H9 (cell line): ENCODE data around the gene MOCOS. TPM values are rescaled to one million over a fixed set of nuclear protein-coding genes. Genes with fewer than 3 reads are reported as not detected.

Experiments used
- DNase-seq: peaks from one replicate; pipeline ENCODE4 v3.0.0-alpha.2; 2017
- H2AFZ ChIP-seq: one replicate; pipeline ENCODE4 v1.6.1; 2013; ENCODE audit warnings: mild to moderate bottlenecking, low read length, control low read depth, moderate library complexity
- H2AK5ac ChIP-seq: 2 replicates; pipeline ENCODE4 v1.6.1; 2013; ENCODE audit warnings: low read length, control low read depth, mixed read lengths; ENCODE audit not compliant: insufficient read length
- H2BK120ac ChIP-seq: one replicate; pipeline ENCODE4 v1.6.1; 2013; ENCODE audit warnings: low read depth, mild to moderate bottlenecking, low read length, control low read depth, inconsistent platforms; ENCODE audit not compliant: poor library complexity, severe bottlenecking
- H2BK12ac ChIP-seq: 2 replicates; pipeline ENCODE4 v1.6.1; 2013; ENCODE audit warnings: low read length, control low read depth, mixed read lengths, low read depth; ENCODE audit not compliant: insufficient read length
- H2BK15ac ChIP-seq: 2 replicates; pipeline ENCODE4 v1.6.1; 2013; ENCODE audit warnings: low read depth, low read length, control low read depth
- H2BK20ac ChIP-seq: one replicate; pipeline ENCODE4 v1.6.1; 2013; ENCODE audit warnings: low read depth, mild to moderate bottlenecking, low read length, control low read depth, inconsistent platforms; ENCODE audit not compliant: poor library complexity, severe bottlenecking
- H2BK5ac ChIP-seq: 2 replicates; pipeline ENCODE4 v1.6.1; 2013; ENCODE audit warnings: low read length, control low read depth, mixed read lengths; ENCODE audit not compliant: insufficient read length
- H3K14ac ChIP-seq: 2 replicates; pipeline ENCODE4 v1.6.1; 2013; ENCODE audit warnings: low read length, control low read depth; ENCODE audit not compliant: insufficient read depth
- H3K18ac ChIP-seq: 2 replicates; pipeline ENCODE4 v1.6.1; 2013; ENCODE audit warnings: low read depth, mild to moderate bottlenecking, mixed read lengths, low read length, control low read depth; ENCODE audit not compliant: insufficient read length
- H3K23ac ChIP-seq: 2 replicates; pipeline ENCODE4 v1.6.1; 2013; ENCODE audit warnings: low read length, control low read depth, mixed read lengths, low read depth; ENCODE audit not compliant: insufficient read length
- H3K23me2 ChIP-seq: 2 replicates; pipeline ENCODE4 v1.6.1; 2013; ENCODE audit warnings: low read depth, mild to moderate bottlenecking, mixed read lengths, low read length, control low read depth; ENCODE audit not compliant: insufficient read length, poor library complexity, severe bottlenecking
- H3K27ac ChIP-seq: 2 replicates; pipeline ENCODE4 v1.5.1; 2013; ENCODE audit warnings: low read length, control low read depth, mixed read lengths, low read depth; ENCODE audit not compliant: insufficient read length
- H3K27me3 ChIP-seq: 2 replicates; pipeline ENCODE4 v1.6.1; 2013; ENCODE audit warnings: low read length, control low read depth, inconsistent platforms; ENCODE audit not compliant: insufficient read depth
- H3K4ac ChIP-seq: 2 replicates; pipeline ENCODE4 v1.6.1; 2013; ENCODE audit warnings: low read depth, mild to moderate bottlenecking, control low read depth, inconsistent platforms, low read length, moderate library complexity
- H3K4me1 ChIP-seq: 2 replicates; pipeline ENCODE4 v1.6.1; 2013; ENCODE audit warnings: low read length, control low read depth, inconsistent platforms; ENCODE audit not compliant: insufficient read depth
- H3K4me2 ChIP-seq: 2 replicates; pipeline ENCODE4 v1.6.1; 2013; ENCODE audit warnings: low read length, control low read depth, mixed read lengths; ENCODE audit not compliant: insufficient read length, insufficient read depth
- H3K56ac ChIP-seq: 2 replicates; pipeline ENCODE4 v1.6.1; 2013; ENCODE audit warnings: low read depth, mild to moderate bottlenecking, mixed read lengths, low read length, control low read depth; ENCODE audit not compliant: insufficient read length
- H3K79me1 ChIP-seq: 2 replicates; pipeline ENCODE4 v1.6.1; 2013; ENCODE audit warnings: low read depth, mild to moderate bottlenecking, moderate library complexity, low read length, control low read depth, inconsistent platforms; ENCODE audit not compliant: insufficient read depth, poor library complexity, severe bottlenecking
- H3K79me2 ChIP-seq: 2 replicates; pipeline ENCODE4 v1.6.1; 2013; ENCODE audit warnings: low read length, control low read depth, inconsistent platforms; ENCODE audit not compliant: insufficient read depth
- H3K9ac ChIP-seq: 2 replicates; pipeline ENCODE4 v1.6.1; 2013; ENCODE audit warnings: low read length, control low read depth, mixed read lengths; ENCODE audit not compliant: insufficient read length; ENCODE audit errors: extremely low read depth
- H3K9me3 ChIP-seq: one replicate; pipeline ENCODE4 v1.6.1; 2013; ENCODE audit warnings: low read depth, low read length, inconsistent platforms; ENCODE audit not compliant: control insufficient read depth
- H3T11ph ChIP-seq: one replicate; pipeline ENCODE4 v1.6.1; 2013; ENCODE audit warnings: mild to moderate bottlenecking, low read length, control low read depth, inconsistent platforms
- H4K20me1 ChIP-seq: one replicate; pipeline ENCODE4 v1.6.1; 2013; ENCODE audit not compliant: control insufficient read depth, insufficient read length, insufficient read depth
- H4K5ac ChIP-seq: 2 replicates; pipeline ENCODE4 v1.6.1; 2013; ENCODE audit warnings: low read depth, mild to moderate bottlenecking, mixed read lengths, low read length, control low read depth; ENCODE audit not compliant: insufficient read length
- H4K8ac ChIP-seq: replicated peaks from 2 replicates; pipeline ENCODE4 v1.6.1; 2013; ENCODE audit warnings: low read length, control low read depth, mixed read lengths, low read depth; ENCODE audit not compliant: insufficient read length
- H4K91ac ChIP-seq: 2 replicates; pipeline ENCODE4 v1.6.1; 2013; ENCODE audit warnings: low read depth, mild to moderate bottlenecking, moderate library complexity, mixed read lengths, low read length, control low read depth; ENCODE audit not compliant: insufficient read length
- H3K27ac Mint-ChIP-seq, 3 experiments: 2 replicates in 2 of 3; 3 replicates in 1 of 3; pipeline ENCODE4 v1.8.0; 2020 to 2021; ENCODE audit warnings: mixed read lengths in 3 of 3, mild to moderate bottlenecking in 1 of 3, moderate library complexity in 1 of 3
- H3K27me3 Mint-ChIP-seq: 2 replicates; pipeline ENCODE4 v1.8.0; 2021; ENCODE audit warnings: low read depth, mild to moderate bottlenecking, moderate library complexity, mixed read lengths
- H3K36me3 Mint-ChIP-seq, 3 experiments: 2 replicates in 2 of 3; 3 replicates in 1 of 3; pipeline ENCODE4 v1.8.0; 2020 to 2021; ENCODE audit warnings: low read depth in 3 of 3, mixed read lengths in 3 of 3; ENCODE audit not compliant: insufficient read depth in 1 of 3
- H3K4me1 Mint-ChIP-seq, 2 experiments: 2 replicates each; pipeline ENCODE4 v1.8.0; 2020; ENCODE audit warnings: mixed read lengths in 2 of 2
- H3K4me3 Mint-ChIP-seq, 2 experiments: 2 replicates in 1 of 2; 3 replicates in 1 of 2; pipeline ENCODE4 v1.8.0; 2020 to 2021; ENCODE audit warnings: mild to moderate bottlenecking in 2 of 2, mixed read lengths in 2 of 2, moderate library complexity in 1 of 2
- H3K9me3 Mint-ChIP-seq, 2 experiments: 2 replicates in 1 of 2; 3 replicates in 1 of 2; pipeline ENCODE4 v1.8.0; 2020; ENCODE audit warnings: mild to moderate bottlenecking in 2 of 2, mixed read lengths in 2 of 2, moderate library complexity in 1 of 2
- WGBS: extraction: QIAGEN DNeasy Blood & Tissue Kit; methylation state at CpG from one replicate; pipeline ENCODE4 v1.1.7; 2013; ENCODE audit warnings: missing lambda C conversion rate, low lambda C conversion rate, mixed read lengths; ENCODE audit not compliant: insufficient read length; ENCODE audit errors: extremely low coverage; 5-methylcytosine and 5-hydroxymethylcytosine counted together
- total RNA-seq: library from RNA; stranded (reverse); gene quantifications from 2 replicates; pipeline ENCODE4 v1.2.1, GENCODE V29; 2021
- TF ChIP-seq, protein P1 (sequence below): fragments of 200-600 bp; sonication (generic); conservative IDR thresholded peaks from 3 replicates; pipeline ENCODE4 v1.8.0; 2021; ENCODE audit warnings: antibody characterized with exemption, mild to moderate bottlenecking

Gene MOCOS
- total RNA-seq, 1 experiment from 2014 or later = 6.0 TPM

DNA sequence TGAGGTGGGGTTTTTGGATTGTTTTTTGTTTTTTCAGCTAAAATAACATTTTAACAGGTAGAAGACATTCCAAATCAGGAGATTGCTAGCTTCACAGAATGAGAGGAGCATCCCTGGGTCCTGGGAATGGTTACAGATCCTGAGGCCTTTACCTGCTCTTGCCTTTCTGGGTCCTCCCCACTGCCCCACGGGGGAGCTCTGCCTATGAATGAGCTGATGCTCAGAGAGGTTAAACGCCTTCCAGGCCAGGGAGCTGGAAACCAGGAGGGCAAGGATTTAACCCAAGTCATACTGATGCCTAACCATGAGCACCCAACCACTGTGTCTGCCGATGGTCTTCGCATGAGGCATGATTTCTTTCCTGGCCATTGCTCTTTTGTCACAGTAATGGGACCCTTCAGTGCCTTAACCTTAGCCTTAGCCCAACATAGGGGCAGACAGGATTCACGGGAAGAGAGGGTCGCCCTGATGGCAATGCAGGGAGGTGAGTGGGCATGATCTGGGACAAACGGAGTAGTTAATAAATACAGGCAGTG lies 16.1 kb downstream of the MOCOS start:
- Mint-ChIP-seq H3K4me1 (no peaks in the 10 kb centered on the region), H3K9me3 (peaks cover 0 to 4% of the 10 kb centered on the region in 2 experiments; a peak in 4 of 5 replicates), H3K27ac (no peak overlapping the region; a peak in 1 of 7 replicates), H3K4me3 (no peak overlapping the region), H3K27me3 (no peaks in the 10 kb centered on the region), H3K36me3 (peaks cover 29 to 39% (median 30%) of the 10 kb centered on the region in 3 experiments)
- H3K14ac ChIP-seq = no peak overlapping the region
- no peaks in the 10 kb centered on the region for H3K79me1 ChIP-seq
- no peak overlapping the region for H4K5ac ChIP-seq
- WGBS = no CpG with 5 or more reads among the region's 7 CpGs
- H3K23me2 ChIP-seq = no peaks in the 10 kb centered on the region
- no peak overlapping the region for H3K23ac ChIP-seq
- H2BK20ac ChIP-seq = no peak overlapping the region
- H2BK120ac ChIP-seq = no peak overlapping the region
- H3K79me2 ChIP-seq = no peaks in the 10 kb centered on the region
- no peaks in the 10 kb centered on the region for H3K4me1 ChIP-seq
- H4K91ac ChIP-seq = no peak overlapping the region
- no peak overlapping the region for H3K56ac ChIP-seq
- TF ChIP-seq, protein P1, sequence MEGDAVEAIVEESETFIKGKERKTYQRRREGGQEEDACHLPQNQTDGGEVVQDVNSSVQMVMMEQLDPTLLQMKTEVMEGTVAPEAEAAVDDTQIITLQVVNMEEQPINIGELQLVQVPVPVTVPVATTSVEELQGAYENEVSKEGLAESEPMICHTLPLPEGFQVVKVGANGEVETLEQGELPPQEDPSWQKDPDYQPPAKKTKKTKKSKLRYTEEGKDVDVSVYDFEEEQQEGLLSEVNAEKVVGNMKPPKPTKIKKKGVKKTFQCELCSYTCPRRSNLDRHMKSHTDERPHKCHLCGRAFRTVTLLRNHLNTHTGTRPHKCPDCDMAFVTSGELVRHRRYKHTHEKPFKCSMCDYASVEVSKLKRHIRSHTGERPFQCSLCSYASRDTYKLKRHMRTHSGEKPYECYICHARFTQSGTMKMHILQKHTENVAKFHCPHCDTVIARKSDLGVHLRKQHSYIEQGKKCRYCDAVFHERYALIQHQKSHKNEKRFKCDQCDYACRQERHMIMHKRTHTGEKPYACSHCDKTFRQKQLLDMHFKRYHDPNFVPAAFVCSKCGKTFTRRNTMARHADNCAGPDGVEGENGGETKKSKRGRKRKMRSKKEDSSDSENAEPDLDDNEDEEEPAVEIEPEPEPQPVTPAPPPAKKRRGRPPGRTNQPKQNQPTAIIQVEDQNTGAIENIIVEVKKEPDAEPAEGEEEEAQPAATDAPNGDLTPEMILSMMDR = no peak
- H3K9me3 ChIP-seq = no peaks in the 10 kb centered on the region
- H3K4me2 ChIP-seq = no peak overlapping the region
- H3K27ac ChIP-seq = no peak overlapping the region
- no peak for DNase-seq
- no peaks in the 10 kb centered on the region for H3K27me3 ChIP-seq
- H2BK15ac ChIP-seq = no peak overlapping the region
- H3K18ac ChIP-seq = no peak overlapping the region
- no peak overlapping the region for H2AFZ ChIP-seq
- no peak overlapping the region for H3K9ac ChIP-seq
- H2BK12ac ChIP-seq = no peak overlapping the region
- no peak overlapping the region for H4K8ac ChIP-seq
- no peak overlapping the region for H2BK5ac ChIP-seq
- no peak overlapping the region for H3T11ph ChIP-seq
- H3K4ac ChIP-seq = no peak overlapping the region
- no peaks in the 10 kb centered on the region for H4K20me1 ChIP-seq
- no peak overlapping the region for H2AK5ac ChIP-seq
